SU-DHL-6 (cell line): Measurements from ENCODE around the gene COL1A1.

ENCODE experiments used
- H2AFZ ChIP-seq: fragments of 200-600 bp; sonication (generic); 2 replicates; pipeline ENCODE4 v1.6.1; 2014; ENCODE audit warnings: low read depth, mild to moderate bottlenecking, moderate library complexity, mixed read lengths, antibody characterized with exemption, low read length; ENCODE audit not compliant: severe bottlenecking
- H3F3A ChIP-seq: fragments of 200-600 bp; shearing (Covaris generic); 2 replicates; pipeline ENCODE4 v1.6.0; 2016; ENCODE audit warnings: antibody characterized with exemption, mild to moderate bottlenecking; ENCODE audit not compliant: insufficient read depth
- H3K27ac ChIP-seq: fragments of 200-600 bp; sonication (generic); 2 replicates; pipeline ENCODE4 v1.5.1; 2016; ENCODE audit warnings: low read depth, mild to moderate bottlenecking, low read length, moderate library complexity, mixed read lengths
- H3K27me3 ChIP-seq: fragments of 200-600 bp; sonication (generic), shearing (Covaris generic); 2 replicates; pipeline ENCODE4 v1.6.0; 2014; ENCODE audit warnings: mild to moderate bottlenecking, low read length
- H3K36me3 ChIP-seq: fragments of 200-600 bp; sonication (generic); 2 replicates; pipeline ENCODE4 v1.6.1; 2014; ENCODE audit warnings: mild to moderate bottlenecking, low read length, mixed read lengths
- H3K4me2 ChIP-seq: fragments of 300-600, 200-600 bp; shearing (Covaris generic), sonication (generic); 2 replicates; pipeline ENCODE4 v1.6.0; 2014; ENCODE audit warnings: low read length, low read depth, mild to moderate bottlenecking; ENCODE audit not compliant: poor library complexity, severe bottlenecking
- H3K4me3 ChIP-seq: fragments of 200-600 bp; sonication (generic); 2 replicates; pipeline ENCODE4 v1.5.1; 2014; ENCODE audit warnings: antibody characterized with exemption, low read length, mild to moderate bottlenecking, mixed read lengths; ENCODE audit not compliant: insufficient read depth, poor library complexity, severe bottlenecking
- H3K79me2 ChIP-seq: fragments of 200-600 bp; sonication (generic); 2 replicates; pipeline ENCODE4 v1.6.1; 2014; ENCODE audit warnings: mild to moderate bottlenecking, low read length, moderate library complexity; ENCODE audit not compliant: insufficient read depth
- H3K9ac ChIP-seq: fragments of 200-600 bp; sonication (generic); 2 replicates; pipeline ENCODE4 v1.7.0; 2014; ENCODE audit warnings: mild to moderate bottlenecking, low read length
- H3K9me2 ChIP-seq: fragments of 200-600 bp; sonication (generic); replicated peaks from 2 replicates; pipeline ENCODE4 v1.6.1; 2014; ENCODE audit warnings: low read length; ENCODE audit not compliant: insufficient read depth
- H3K9me3 ChIP-seq: fragments of 200-600 bp; sonication (generic); 2 replicates; pipeline ENCODE4 v1.6.1; 2014; ENCODE audit warnings: low read length, mixed read lengths; ENCODE audit not compliant: insufficient read depth
- H4K20me1 ChIP-seq: fragments of 200-600 bp; sonication (generic); 2 replicates; pipeline ENCODE4 v1.6.1; 2014; ENCODE audit warnings: low read depth, mild to moderate bottlenecking, antibody characterized with exemption, low read length, moderate library complexity, mixed read lengths
- EZH2phosphoT487 ChIP-seq: fragments of 200-600 bp; sonication (generic), shearing (Covaris generic); conservative IDR thresholded peaks from 2 replicates; pipeline ENCODE4 v1.6.1; 2018; ENCODE audit warnings: mild to moderate bottlenecking, antibody characterized with exemption, low read length, moderate library complexity, mixed read lengths
- TF ChIP-seq, protein P1 (sequence below): fragments of 200-600 bp; sonication (generic); IDR thresholded peaks from one replicate; pipeline ENCODE4 v1.5.1; 2017; ENCODE audit warnings: antibody characterized with exemption, mild to moderate bottlenecking, low read length, moderate library complexity; ENCODE audit not compliant: insufficient read depth, poor library complexity, severe bottlenecking

COL1A1 gene

DNA sequence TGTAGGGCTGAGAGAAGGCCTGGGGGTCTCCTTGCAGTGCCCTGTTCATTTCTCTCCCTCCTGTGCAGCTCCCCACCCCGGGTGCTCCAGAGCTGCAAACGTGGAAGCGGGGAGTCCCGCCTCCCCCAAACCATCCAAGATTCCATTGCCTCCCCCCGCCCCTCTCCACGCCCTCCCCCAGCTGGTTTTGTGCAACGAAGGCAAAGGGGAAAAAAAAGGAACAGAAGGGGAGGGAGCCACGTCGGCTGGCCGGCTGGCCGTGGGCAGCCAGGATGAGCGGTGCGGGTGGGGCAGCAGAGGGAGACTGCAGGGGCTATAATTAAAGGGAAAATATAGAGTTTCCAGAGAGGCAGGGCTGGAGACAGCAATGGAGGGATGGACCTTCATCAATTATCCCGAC lies 1.7 kb upstream of the COL1A1 start:
- Histone ChIP-seq H4K20me1 (no peaks in the 10 kb centered on the region; the same call in 1 of the 2 replicates), H3K9me2 (no peaks in the 10 kb centered on the region), H3K4me3 (no peak overlapping the region), H3F3A (no peaks in the 10 kb centered on the region), H3K79me2 (no peaks in the 10 kb centered on the region), H3K27me3 (no peaks in the 10 kb centered on the region), H3K4me2 (no peak overlapping the region), H3K36me3 (no peaks in the 10 kb centered on the region), H3K9ac (no peak overlapping the region), H2AFZ (no peak overlapping the region), H3K27ac (no peak overlapping the region), H3K9me3 (no peaks in the 10 kb centered on the region)
- TF ChIP-seq EZH2phosphoT487, result no peak
- TF ChIP-seq, protein P1, sequence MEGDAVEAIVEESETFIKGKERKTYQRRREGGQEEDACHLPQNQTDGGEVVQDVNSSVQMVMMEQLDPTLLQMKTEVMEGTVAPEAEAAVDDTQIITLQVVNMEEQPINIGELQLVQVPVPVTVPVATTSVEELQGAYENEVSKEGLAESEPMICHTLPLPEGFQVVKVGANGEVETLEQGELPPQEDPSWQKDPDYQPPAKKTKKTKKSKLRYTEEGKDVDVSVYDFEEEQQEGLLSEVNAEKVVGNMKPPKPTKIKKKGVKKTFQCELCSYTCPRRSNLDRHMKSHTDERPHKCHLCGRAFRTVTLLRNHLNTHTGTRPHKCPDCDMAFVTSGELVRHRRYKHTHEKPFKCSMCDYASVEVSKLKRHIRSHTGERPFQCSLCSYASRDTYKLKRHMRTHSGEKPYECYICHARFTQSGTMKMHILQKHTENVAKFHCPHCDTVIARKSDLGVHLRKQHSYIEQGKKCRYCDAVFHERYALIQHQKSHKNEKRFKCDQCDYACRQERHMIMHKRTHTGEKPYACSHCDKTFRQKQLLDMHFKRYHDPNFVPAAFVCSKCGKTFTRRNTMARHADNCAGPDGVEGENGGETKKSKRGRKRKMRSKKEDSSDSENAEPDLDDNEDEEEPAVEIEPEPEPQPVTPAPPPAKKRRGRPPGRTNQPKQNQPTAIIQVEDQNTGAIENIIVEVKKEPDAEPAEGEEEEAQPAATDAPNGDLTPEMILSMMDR, result no peak

DNA sequence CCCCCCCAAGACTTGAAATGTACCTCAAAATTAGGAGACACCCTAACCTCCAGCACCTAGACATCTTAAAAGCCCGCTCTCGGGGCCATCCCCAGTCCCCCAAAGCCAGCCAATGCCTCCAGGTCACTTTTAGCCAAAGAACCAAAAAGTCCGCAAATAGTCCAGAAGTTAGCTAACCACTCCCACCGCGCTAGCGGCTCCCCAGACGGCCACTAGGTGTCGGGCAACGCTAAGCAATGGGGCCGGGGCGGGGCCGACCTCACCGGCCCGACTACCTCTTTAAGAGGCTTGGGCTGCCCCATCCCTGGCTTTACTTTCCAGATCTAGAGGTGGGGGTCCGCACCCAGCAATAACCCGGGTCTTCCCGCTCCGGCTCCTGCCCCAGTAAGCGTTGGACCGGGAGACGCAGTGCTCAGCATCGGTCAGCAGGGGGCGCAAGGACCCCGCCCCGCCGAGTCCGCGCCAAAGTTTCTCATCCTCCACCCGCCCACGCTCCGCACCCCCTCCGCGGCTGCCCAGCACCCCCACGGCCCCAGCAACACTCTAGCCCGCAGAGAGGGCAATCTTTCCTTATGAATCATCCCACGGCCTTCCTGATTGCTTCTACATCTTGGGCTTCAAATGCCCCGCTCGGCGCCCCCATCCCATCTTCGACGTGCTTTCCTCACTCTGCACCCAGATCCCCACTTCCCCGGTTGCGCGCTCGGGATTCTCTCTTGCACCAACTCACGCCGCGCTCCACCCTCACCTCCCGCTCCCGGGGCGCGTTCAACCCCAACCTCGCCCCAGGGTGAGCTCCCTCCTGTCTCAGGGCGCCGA lies 765 bp downstream of the COL1A1 start:
- H3K36me3 ChIP-seq, result no peaks in the 10 kb centered on the region
- no peaks in the 10 kb centered on the region for H3F3A ChIP-seq
- peak overlapping the region; percentile 37; the same call in 1 of the 2 replicates for H3K9ac ChIP-seq
- no peaks in the 10 kb centered on the region for H3K9me3 ChIP-seq
- no peaks in the 10 kb centered on the region for H3K79me2 ChIP-seq
- TF ChIP-seq, protein P1, result peak; percentile 100
- TF ChIP-seq EZH2phosphoT487, result no peak
- peak overlapping the region; percentile 37 for H2AFZ ChIP-seq
- H3K4me2 ChIP-seq, result peak overlapping the region; percentile 51
- no peaks in the 10 kb centered on the region for H3K9me2 ChIP-seq
- H3K27me3 ChIP-seq, result no peaks in the 10 kb centered on the region
- no peaks in the 10 kb centered on the region; the same call in 1 of the 2 replicates for H4K20me1 ChIP-seq
- H3K27ac ChIP-seq, result no peak overlapping the region
- peak overlapping the region; percentile 38 for H3K4me3 ChIP-seq

DNA sequence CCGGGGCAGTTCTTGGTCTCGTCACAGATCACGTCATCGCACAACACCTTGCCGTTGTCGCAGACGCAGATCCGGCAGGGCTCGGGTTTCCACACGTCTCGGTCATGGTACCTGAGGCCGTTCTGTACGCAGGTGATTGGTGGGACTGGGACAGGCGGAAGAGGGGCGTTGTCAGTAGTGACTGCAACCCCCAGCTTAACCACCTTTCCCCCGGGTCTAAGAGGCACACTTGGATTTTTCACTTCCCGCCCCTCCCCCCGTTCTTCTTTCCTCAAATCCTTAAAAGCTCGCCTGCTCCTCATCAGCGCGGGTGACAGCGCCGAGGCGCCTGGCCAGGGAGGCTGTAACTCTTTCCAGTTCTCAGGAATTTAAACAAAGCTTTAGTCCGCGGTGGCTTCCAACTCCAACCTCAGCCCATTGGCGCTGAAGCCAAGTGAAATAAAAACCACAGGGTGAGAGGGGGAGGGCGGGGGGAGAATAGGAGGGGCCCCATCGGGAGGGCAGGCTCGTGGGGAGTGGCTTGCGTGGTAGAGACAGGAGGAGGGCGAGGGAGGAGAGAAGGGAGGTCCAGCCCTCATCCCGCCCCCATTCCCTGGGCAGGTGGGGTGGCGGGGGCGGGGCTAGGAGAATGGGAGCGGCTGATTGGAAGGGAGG lies 1.5 kb downstream of the COL1A1 start:
- Histone ChIP-seq H3F3A (no peaks in the 10 kb centered on the region), H3K4me3 (peak overlapping the region; percentile 38), H4K20me1 (no peaks in the 10 kb centered on the region; the same call in 1 of the 2 replicates), H2AFZ (peak overlapping the region; percentile 37), H3K9me2 (no peaks in the 10 kb centered on the region), H3K27me3 (no peaks in the 10 kb centered on the region), H3K9me3 (no peaks in the 10 kb centered on the region), H3K27ac (no peak overlapping the region), H3K36me3 (no peaks in the 10 kb centered on the region), H3K4me2 (peak overlapping the region; percentile 51), H3K79me2 (no peaks in the 10 kb centered on the region), H3K9ac (no peak overlapping the region)
- TF ChIP-seq, protein P1, result no peak
- no peak for TF ChIP-seq EZH2phosphoT487
